HG03025 (cell line): Measurements from ENCODE around the gene AUTS2.

Experiments
- ATAC-seq: cut with Tn5 transposase; IDR thresholded peaks from one replicate; pipeline ENCODE4 v1.9.1; 2021; ENCODE audit warnings: mild to moderate bottlenecking, moderate library complexity; ENCODE audit not compliant: unreplicated experiment, low FRiP score

AUTS2 gene

DNA sequence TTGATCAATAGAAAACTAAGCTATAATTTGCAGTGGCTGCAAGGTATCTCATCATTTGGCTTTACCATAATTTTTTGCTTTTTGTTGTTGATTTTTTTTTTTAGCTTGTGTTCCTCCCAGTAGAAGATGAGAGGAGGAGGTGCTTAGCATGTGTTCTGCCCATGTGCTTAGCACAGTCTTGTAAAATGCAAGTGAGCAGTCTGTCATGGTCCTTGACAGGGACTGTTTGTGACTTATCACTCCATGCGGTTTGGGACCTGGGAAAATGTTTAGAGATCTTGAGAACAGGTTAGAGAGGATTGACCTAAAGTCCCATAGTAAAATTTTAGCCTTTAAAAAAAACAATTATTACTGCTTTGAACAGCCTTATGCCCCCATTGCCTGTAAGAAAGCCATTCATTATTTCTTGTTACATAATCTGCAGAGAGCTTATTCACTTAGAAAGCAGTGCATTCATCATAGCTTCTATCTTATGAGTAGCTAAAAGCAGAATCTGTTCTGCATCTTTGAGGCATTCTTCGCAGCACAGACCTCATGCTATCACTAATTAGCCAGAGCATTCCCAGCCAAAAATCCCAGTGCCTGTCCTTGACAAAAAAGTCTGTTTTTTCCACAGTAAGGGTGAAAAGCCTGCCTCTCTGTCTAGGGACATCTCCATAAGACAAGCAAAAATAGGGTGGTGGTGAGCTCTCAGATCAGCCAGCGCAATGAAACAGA lies 784.9 kb downstream of the AUTS2 start:
- ATAC-seq: no peak

DNA sequence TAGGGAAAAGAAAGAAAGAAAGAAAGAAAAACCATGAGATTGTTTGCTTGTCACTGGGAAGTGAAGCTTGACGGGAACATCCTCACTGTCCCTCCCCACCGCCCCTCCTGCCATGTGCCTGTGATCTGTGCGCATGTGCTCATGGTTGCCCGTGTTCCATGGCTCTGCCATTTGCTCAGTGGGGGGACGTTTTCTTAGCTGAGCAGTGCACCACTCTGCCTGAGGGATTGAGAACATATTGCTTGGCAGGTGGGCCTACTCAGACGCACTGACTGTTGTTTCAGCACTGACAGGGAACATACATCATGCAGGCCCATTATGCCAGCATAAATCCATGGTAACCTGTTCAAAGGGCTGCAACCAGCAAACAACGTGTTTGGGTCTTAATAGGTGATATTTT lies 785.7 kb downstream of the AUTS2 start:
- ATAC-seq: no peak

DNA sequence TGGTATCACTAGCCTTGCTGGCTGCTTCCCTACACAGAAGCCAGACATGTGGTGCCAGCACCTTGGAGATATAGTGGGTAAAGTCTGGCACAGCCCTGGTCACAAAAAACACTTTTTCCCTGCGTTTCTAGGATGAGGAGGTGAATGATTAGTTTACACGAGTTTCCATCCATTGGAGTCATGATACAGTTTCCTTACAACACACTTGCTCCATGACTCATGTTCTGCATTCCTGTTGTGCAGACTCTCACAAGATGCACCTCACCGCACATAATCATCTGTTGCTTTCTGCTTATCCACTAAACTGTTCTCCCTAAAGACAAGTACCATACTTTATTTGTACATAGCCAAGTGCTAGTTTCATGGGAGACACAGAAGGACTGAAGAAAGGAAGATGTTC lies 786.6 kb downstream of the AUTS2 start:
- no peak for ATAC-seq

DNA sequence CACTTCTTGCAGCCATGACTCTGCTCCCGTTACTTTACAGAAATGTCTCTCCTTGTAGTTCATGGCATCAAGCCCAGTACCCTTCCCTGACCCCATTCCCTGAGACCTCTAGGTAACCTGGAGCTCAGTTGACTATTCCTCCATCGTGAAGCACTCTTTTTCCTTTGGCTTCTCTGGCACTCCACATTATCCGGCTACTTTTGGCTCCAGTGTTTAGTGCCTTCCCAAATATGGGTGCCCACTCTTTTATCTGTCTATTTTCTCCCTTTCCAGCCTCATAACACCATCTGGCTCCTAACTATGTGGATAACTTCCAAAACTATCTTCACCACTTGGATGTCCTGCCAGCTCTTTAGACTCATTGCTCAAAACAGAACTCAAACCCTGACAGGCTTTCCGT lies 788.9 kb downstream of the AUTS2 start:
- ATAC-seq: no peak

DNA sequence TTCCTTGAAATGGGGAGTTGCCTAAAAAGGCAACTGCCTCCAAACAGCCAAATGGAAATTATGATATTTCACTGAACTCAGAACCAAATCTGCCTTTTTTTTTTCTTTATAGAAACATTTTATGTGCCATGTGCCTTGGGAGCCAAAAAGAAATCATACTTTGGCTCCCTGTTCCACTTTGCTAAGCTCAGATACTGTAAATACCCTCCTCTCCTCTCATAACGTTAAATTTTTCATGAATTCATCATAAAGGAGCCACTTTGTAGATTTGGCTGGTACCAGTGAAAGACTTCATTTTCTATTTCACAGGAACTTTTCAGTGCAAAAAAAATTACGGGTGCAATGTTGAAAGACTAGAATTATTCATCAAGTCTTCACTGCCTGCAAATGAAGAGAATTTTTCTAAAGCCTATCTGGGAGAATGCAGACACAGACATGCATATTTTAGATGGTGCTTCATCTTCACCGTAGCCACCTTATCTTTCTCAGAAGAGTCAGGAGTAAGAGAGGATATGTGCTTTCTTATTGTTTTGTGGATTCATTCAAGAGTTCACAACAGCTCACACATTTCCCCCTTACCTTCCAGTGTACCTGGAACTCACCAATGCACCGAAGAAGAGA lies 791.4 kb downstream of the AUTS2 start:
- ATAC-seq: no peak

DNA sequence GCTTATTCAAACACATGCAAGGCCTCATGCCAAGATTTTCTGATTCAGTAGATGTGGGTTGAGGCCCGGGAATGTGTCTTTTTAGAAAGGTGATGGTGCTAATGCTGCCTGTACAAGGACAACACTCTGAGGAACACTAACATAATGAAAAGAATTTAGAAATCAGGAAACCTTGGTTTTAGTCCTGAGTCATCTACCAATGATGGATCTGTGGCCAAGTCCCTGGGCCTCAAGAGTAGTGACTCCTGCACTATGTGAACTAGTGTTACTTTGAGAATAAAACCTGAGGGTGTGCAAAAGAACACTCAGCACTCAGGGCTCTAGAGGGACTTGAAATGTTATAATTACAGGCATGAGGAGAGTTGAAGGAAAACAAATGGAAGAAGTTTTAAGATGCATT lies 792.0 kb downstream of the AUTS2 start:
- ATAC-seq: no peak

DNA sequence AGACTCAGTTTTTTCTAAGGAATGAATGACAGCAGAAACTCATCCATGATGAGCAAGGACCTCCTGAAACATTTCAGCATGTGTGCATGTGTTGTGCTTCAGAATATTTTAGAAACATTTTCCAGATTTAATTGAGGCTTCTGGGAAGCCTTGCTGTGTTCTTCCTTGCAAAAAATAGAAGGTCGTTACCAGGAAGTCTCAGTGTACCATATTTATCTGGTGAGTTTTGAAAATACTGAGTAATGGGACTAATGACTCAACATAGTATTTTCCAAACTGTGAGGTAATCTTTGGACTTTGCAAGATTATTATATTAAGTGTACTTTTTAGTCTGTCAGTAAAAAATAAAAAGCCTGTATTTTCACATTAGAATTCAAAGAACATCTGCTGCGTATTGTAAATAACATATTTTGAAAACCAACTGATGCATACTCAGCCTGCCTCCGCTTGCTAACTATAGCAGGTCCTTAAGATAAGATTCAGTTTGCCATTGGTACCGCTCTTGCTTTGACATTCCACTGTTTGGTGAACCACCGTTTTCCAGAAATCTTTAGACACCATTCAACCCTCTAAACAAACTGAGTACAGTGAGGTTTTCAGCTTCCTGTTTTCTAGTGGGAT lies 794.1 kb downstream of the AUTS2 start:
- no peak for ATAC-seq

DNA sequence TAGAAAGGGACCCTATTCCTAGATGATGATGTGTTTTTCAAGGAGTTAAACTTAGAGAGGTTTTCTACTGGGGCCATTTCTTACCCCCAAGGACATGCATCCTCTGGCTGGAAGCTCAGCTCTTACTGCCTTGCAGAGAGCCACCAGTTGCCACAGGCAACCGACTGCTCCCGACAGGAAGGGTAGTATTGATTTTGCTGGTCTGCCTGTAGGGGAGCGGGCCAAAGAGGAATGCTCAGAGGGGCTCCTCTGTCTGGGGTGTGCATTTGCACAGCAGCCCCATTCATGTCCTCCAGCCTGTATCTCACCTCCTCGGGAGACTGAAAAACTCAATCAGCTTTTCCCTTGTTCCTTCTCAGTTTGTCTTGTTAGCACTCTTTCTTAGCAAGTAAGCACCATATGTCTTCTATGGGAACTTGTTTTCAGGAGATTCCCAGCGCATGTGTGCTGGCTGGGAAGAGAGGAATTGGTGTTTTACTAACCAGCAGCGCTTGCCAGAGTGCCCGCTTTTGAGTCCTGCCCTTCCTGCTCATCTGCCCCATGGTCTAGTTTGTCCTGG lies 794.7 kb downstream of the AUTS2 start:
- no peak for ATAC-seq

DNA sequence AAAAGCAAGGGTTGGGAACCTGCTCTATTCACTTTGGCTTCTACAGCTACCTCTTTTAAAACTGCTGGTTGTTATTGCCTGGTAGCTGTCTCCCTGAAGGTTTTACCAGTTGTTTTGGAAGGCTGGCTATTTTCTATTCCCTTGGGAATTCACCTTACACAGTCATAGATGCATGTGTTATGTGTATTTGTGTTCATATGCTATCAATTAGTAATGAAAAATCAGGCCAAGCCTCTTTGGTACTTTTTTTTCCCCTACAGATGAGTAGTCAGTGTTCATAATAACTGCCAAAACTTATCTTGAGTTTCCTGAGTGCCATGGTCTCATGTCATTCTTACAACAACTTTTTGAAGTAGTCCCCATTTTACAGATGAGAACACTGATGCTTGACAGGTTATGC lies 795.7 kb downstream of the AUTS2 start:
- ATAC-seq: no peak

DNA sequence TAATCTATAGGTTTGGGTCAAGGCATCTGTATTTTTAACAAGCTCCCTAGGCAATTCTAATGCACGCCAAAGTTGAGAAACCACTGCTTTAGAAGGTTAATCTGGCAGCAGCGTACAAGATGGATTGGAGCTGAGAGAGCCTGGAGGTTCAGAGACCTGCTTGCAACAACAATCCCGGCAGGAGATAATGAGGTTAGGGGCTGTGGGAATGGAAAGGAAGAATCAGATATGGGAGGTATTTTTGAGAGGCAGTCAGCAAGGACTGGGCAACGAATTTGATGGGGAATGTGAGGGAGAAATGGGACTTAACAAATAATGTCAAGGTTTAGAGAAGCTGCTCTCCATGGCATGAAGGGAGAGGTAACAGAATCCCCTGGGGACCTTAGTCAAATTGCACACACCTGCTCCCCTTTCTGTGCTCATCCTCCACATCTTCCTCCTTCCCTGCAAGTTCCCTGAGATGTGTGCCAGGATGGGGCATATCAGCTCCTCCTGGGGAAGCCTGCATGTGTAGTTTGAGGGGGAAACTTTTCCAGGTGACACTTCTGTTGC lies 802.6 kb downstream of the AUTS2 start:
- no peak for ATAC-seq

DNA sequence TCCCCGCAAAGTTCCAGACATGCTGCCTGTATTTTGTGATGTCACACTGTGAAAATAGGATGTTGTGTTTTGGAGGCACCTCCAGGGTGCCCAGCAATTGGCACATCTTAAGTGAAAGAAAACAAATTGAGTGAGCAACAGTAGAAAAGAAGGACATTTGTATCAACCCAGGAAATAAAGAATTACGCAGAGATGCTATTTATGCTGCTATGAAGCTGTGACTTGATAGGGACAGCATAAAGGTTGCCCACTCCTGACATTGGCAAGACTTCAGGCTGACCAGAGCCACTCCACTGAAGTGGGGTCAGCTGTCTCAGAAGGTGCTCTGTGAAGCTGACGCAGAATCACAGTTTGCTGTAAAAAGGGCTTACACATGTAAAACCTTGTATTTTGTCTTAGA lies 803.8 kb downstream of the AUTS2 start:
- no peak for ATAC-seq

DNA sequence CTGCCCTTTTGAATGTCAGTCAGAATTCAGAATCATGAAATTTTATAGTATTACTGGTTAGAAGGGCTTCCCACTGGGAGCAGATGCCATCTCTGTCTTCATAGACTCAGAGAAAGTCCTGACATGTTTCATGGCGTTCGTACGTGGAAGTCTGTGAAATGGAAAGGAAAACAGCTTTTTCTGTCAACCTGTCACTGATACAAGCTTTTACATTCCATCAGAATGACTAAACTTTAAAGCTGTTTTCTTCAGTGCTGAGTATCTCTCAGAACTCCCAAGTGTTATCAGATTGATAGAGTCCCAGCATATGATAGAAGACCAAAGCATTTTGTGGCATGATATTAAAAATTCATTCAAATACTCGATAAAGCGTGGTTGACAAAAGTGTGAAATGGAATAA lies 807.0 kb downstream of the AUTS2 start:
- no peak for ATAC-seq

DNA sequence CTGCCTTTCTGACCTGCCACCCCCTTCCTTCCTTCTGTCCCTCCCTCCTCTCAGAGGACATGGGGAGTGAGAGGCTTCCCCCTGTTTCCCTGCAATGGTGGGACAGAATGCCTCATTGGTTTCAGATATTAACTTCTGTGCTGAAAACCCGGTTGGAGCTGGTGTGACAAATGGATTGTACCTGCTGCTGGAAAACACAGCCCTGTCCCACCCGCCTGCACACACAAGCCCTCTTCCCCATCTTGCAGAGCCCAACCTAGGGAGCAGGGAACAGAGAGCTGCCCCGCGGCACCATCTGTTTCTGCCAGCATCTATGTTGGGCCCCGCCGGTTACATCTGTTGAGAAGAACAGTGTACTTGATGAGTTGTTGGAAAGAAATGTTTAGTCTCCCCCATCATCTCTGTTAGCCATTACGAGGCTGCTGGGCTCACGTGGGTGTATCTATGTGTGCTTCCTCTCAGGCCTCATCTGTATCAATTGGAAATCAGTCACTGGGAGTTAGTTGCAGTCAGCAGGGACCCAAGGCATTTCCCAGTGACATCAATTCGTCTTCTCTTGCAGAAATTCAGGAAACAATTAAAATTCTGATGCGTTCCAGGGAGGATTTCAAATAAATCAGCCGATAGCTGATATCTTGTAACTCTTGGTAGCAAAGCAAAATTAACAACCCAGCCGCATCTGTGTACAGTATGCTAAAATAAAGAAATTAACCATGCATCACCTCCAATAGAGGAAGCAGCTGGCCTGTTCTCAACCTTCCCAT lies 808.1 kb downstream of the AUTS2 start:
- no peak for ATAC-seq

DNA sequence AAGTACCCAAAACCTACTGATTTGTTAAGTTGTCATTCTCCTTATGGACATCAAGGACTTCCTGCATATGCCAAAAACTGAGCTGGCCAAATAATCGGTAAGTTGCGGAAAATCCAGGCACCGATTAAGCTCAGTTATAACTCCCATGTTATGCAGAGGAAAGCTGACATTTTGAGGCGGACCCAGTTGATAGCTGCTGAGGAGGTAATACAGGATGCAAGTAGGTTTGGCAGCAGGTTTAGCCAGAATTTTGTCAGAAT lies 808.6 kb downstream of the AUTS2 start:
- no peak for ATAC-seq

DNA sequence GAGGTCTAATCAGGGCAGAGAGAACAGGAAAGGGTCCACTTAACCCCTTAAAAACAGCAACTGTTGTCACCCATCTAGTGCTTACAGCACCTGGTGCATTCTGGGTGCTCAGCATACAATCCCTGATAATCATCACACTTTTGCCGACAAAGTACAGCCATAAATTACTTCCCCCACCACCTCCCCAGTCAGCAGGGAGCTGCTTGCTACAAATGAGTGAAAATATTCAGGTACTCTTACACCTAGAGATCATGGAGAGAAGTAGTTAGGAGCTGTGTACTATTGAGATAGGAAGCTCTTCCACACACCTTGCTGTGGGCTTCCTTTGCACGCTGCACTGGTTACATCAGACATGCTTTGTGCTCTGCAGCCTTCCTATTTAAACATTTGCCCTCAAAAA lies 810.2 kb downstream of the AUTS2 start:
- ATAC-seq: no peak

DNA sequence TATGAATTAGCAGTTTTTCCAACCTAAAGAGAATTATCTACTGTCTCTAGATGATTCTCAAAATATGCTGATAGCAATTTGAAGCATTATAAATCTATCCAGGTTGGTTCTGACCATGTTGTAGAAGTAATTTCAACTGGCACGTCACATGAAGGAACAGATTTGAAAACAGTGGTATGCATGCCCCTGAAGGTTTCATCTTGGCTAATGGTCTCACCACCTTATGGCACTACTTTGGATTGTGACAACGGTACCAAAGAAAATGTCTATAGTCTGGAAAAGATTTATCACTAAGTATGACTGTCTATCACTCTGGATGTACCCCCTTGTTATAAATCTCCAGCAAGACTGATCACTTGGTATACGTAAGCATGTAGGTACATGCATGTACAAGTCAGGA lies 810.6 kb downstream of the AUTS2 start:
- ATAC-seq: no peak

DNA sequence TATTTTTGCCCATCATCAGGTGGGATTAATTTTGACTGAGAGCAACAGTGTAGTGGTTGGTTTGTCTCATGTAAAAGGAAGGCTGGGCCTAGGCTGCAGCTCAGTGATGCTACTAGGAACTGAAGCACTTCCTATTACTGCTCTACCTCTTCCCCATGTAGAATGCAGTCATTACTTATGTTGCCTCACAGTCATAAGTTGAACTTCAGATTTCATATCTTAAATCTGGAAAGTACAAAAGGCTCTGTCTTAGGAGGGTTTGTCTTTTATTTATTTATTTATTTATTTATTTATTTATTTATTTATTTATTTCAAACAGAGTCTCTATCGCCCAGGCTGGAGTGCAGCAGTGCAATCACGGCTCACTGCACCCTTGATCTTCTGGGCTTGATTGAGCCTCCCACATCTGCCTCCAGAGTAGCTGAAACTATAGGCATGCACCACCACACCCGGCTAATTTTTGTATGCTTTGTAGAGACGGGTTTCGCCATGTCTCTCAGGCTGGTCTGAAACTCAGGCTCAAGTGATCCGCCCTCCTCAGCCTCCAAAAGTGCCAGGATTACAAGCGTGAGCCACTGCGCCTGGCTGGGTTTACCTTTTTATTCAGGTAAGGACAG lies 812.0 kb downstream of the AUTS2 start:
- ATAC-seq: peak; percentile 57

DNA sequence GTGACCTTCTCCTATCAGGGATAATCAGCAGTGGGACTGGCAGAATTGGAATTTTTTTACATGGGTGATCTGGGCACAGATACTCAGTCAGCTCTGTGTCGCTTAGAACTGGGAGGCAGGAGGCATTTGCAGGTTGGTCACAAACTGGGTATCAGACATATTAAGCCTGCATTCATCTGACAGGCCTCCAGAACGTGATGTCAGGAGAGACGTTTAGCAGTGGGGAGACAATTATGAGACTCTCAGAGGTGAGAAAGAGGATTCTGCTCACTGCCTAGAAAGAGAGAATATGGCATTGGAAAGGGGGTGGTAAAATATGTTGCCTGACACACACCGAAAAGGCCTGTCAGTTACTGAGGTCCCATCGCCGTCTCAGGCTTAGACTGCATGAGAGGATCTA lies 816.1 kb downstream of the AUTS2 start:
- ATAC-seq: no peak

DNA sequence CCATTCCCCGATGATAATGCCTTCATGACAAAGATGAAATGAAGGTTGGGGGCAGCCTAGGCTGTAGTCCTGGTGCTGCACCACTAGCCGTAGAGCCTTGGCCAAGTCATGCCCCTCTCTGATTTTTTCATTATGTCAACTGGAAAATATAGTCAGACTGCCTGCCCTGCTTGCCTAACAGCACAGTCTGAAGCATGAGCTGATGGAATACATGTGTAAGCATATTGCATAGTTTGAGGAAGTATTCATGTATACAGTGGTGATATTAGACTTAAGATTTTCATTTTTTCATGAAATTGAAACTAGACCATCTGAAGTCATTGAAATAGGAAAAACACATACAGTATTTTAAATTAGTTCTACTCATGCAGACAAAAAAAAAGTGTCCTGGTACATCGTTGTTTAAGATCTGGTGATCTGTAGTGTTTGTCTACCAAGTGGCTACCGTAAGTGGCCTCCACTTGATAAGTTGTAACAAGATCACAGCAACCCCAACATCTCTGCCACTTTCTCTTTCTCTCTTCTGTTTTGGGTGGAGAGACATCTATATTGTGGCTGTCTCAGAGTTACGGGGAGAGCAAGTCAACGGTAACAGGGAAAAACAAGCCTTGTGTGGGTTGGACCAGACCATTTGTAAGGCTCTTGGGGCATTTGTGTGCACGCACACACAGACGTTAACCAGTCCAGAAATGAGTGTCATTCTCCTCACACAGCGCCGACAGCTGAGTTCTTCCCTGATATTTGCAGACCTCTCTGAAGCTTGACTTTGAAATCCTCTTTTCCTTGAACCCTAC lies 817.1 kb downstream of the AUTS2 start:
- peak; percentile 73 for ATAC-seq
